ENCODE results near the gene LMO7. TPM values are rescaled to one million over a fixed set of nuclear protein-coding genes. Genes with fewer than 3 reads are reported as not detected.
A peak's percentile ranks its signal among the peaks of the same experiment; 100 is the strongest.

LMO7 gene
- total and polyA plus RNA-seq, 2 of the 4 experiments (the other 2 are of a cell fraction) = 266 to 367 TPM

GRCh38 chr13:75628801-75629200 is 7.3 kb upstream of the LMO7 start:
- peaks cover 11% of the 10 kb centered on the region; the same call in 1 of the 2 replicates for H3K4me1 ChIP-seq (ENCODE audit: control insufficient read depth, insufficient read depth, low read length)
- 0 out of 2 replicates have a peak overlapping the region, but pooled peaks have one; percentile 3 for H3K18ac ChIP-seq (ENCODE audit: low read depth, low read length)
- ATAC-seq (ENCODE audit: low read depth) (no peak), DNase-seq (no peak)
- peak overlapping the region; percentile 64; the same call in 1 of the 2 replicates for H4K5ac ChIP-seq (ENCODE audit: low read depth, low read length)
- H3K9ac ChIP-seq (ENCODE audit: low read depth, low read length) = no peak overlapping the region
- no peak overlapping the region; the same call in 1 of the 2 replicates for H3K23ac ChIP-seq (ENCODE audit: low read depth, low read length)
- H2AK5ac ChIP-seq (ENCODE audit: low read depth, low read length) = peak overlapping the region; percentile 5; the same call in 1 of the 2 replicates
- intact Hi-C loops (cut with micrococcal nuclease) (no loop called here), in situ Hi-C loops (cut with MboI; ENCODE audit: low sequenced_read_pairs) (no loop called here), dilution Hi-C loops (cut with HindIII; ENCODE audit: low sequenced_read_pairs, unreplicated experiment) (no loop called here)
- no CpG with 5 or more reads among the region's 4 CpGs for WGBS, 2 experiments (ENCODE audit: extremely low coverage in 2 of 2, insufficient read length in 1 of 2)
- H4K20me1 ChIP-seq (ENCODE audit: insufficient read depth, low read length) = no peaks in the 10 kb centered on the region
- H4K91ac ChIP-seq (ENCODE audit: insufficient read depth, low read depth, low read length) = peak overlapping the region; percentile 46
- no peak overlapping the region for H3K56ac ChIP-seq (ENCODE audit: extremely low read depth, insufficient read depth, low read length)
- peak overlapping the region in 1 of 2 experiments; percentile 34; a peak in 2 of 4 replicates for H4K8ac ChIP-seq (ENCODE audit: low read depth in 2 of 2, low read length in 2 of 2)
- no peak overlapping the region for H2AK9ac ChIP-seq (replicated peaks; ENCODE audit: low read depth, low read length, poor library complexity)
- H3K4me2 ChIP-seq (ENCODE audit: low read depth, low read length) = no peak overlapping the region
- POLR2A ChIA-PET (ENCODE audit: unreplicated experiment) = no interaction called here
- H3K27ac ChIP-seq (ENCODE audit: insufficient read depth, low read length) = no peak overlapping the region
- peaks cover 17 to 50% of the 10 kb centered on the region in 2 experiments for H3K79me1 ChIP-seq (ENCODE audit: low read depth in 1 of 2, low read length in 2 of 2)
- peak overlapping the region; percentile 61 for H2BK20ac ChIP-seq (ENCODE audit: low read depth, low read length)
- peak overlapping the region; percentile 83 for H2BK120ac ChIP-seq (ENCODE audit: low read depth, low read length)
- CTCF ChIA-PET = no interaction called here
- no peak overlapping the region for H3K4me3 ChIP-seq (ENCODE audit: insufficient read depth, low read depth, low read length)
- BruUV-seq (replicated peaks) = no TSS peak
- H3K14ac ChIP-seq (replicated peaks; ENCODE audit: low read depth, low read length) = peak overlapping the region; percentile 50; the same call in 1 of the 2 replicates
- TF ChIP-seq MAZ (IDR thresholded peaks at IDR 0.05; ENCODE audit: borderline replicate concordance, low read depth, low read length) (no peak), SMC3 (IDR thresholded peaks at IDR 0.05; ENCODE audit: low read depth, low read length) (no peak)
- H2BK5ac ChIP-seq (ENCODE audit: low read depth, low read length, poor library complexity, severe bottlenecking) = peak overlapping the region; percentile 46
- H3K4ac ChIP-seq (ENCODE audit: low read depth, low read length) = peak overlapping the region; percentile 71; the same call in 1 of the 2 replicates
- H3K9me3 ChIP-seq (ENCODE audit: control insufficient read depth, insufficient read depth, low read length) = no peaks in the 10 kb centered on the region
- H3K9me1 ChIP-seq (ENCODE audit: insufficient read depth, low read length) = peaks cover 6% of the 10 kb centered on the region; the same call in 1 of the 2 replicates
- H2BK15ac ChIP-seq (ENCODE audit: low read depth, low read length) = peak overlapping the region; percentile 94; the same call in 2 of the 3 replicates
- peaks cover 1% of the 10 kb centered on the region; the same call in 1 of the 2 replicates for H3K36me3 ChIP-seq (ENCODE audit: control insufficient read depth, insufficient read depth, low read length)
- H3K27me3 ChIP-seq (ENCODE audit: control insufficient read depth, insufficient read depth, low read length) = no peaks in the 10 kb centered on the region
- H2AFZ ChIP-seq (replicated peaks; ENCODE audit: low read length, poor library complexity) = no peak overlapping the region
